GM18498 (cell line): Measurements from ENCODE around the gene OGN.

Source experiments
- ATAC-seq: cut with Tn5 transposase; IDR thresholded peaks from one replicate; pipeline ENCODE4 v1.9.1; 2021; ENCODE audit warnings: mild to moderate bottlenecking, moderate library complexity; ENCODE audit not compliant: unreplicated experiment

The OGN gene

GRCh38 chr9:92405818-92406217 is 1.4 kb upstream of the OGN start:
- ATAC-seq: no peak

- no peak for ATAC-seq
Measured at GRCh38 chr9:92402826-92403745, 1.3 kb downstream of the OGN start.

- ATAC-seq: no peak
Measured at GRCh38 chr9:92402360-92402759, 2.0 kb downstream of the OGN start.

- no peak for ATAC-seq
Measured at GRCh38 chr9:92397853-92398252, 6.5 kb downstream of the OGN start.

GRCh38 chr9:92395617-92396016 is 8.8 kb downstream of the OGN start:
- no peak for ATAC-seq

- no peak for ATAC-seq
Measured at GRCh38 chr9:92393686-92394085, 10.7 kb downstream of the OGN start.

GRCh38 chr9:92392690-92393089 is 11.7 kb downstream of the OGN start:
- ATAC-seq: no peak

- no peak for ATAC-seq
Measured at GRCh38 chr9:92385953-92386352, 18.4 kb downstream of the OGN start.

- no peak for ATAC-seq
Measured at GRCh38 chr9:92385477-92385876, 18.9 kb downstream of the OGN start.

GRCh38 chr9:92385001-92385400 is 19.4 kb downstream of the OGN start:
- ATAC-seq: no peak

- ATAC-seq: no peak
Measured at GRCh38 chr9:92384375-92384774, 20.0 kb downstream of the OGN start.

GRCh38 chr9:92381775-92382174 is 22.6 kb downstream of the OGN start:
- no peak for ATAC-seq

- no peak for ATAC-seq
Measured at GRCh38 chr9:92380603-92381002, 23.8 kb downstream of the OGN start.

- ATAC-seq: no peak
Measured at GRCh38 chr9:92378865-92379560, 25.4 kb downstream of the OGN start.

GRCh38 chr9:92377876-92378275 is 26.5 kb downstream of the OGN start:
- no peak for ATAC-seq

GRCh38 chr9:92373167-92373566 is 31.2 kb downstream of the OGN start:
- no peak for ATAC-seq

GRCh38 chr9:92369075-92369474 is 35.3 kb downstream of the OGN start:
- no peak for ATAC-seq

GRCh38 chr9:92360083-92360482 is 44.3 kb downstream of the OGN start:
- no peak for ATAC-seq

GRCh38 chr9:92359394-92359995 is 44.9 kb downstream of the OGN start:
- no peak for ATAC-seq

GRCh38 chr9:92353051-92353450 is 51.3 kb downstream of the OGN start:
- no peak for ATAC-seq

GRCh38 chr9:92350740-92351133 is 53.6 kb downstream of the OGN start:
- no peak for ATAC-seq
